H1 (cell line): ENCODE data around the gene HSF2. TPM values are rescaled to one million over a fixed set of nuclear protein-coding genes. Genes with fewer than 3 reads are reported as not detected.

Experiments used
- BACH1 ChIP-seq: IDR thresholded peaks from 2 replicates; pipeline ENCODE4 v1.6.1; 2012; ENCODE audit warnings: low read length, improper control_type of control experiment
- EGR1 ChIP-seq: IDR thresholded peaks from 2 replicates; pipeline ENCODE4 v1.6.1; 2011; ENCODE audit warnings: low read depth, low read length, borderline replicate concordance
- HDAC2 ChIP-seq, 2 experiments: fragments of 300-600 bp in 1 of 2; sonication (generic) in 1 of 2; IDR thresholded peaks; 2 replicates each; pipeline ENCODE4 v1.6.1; 2011 to 2012; ENCODE audit warnings: low read depth in 2 of 2, low read length in 2 of 2, mild to moderate bottlenecking in 2 of 2, moderate library complexity in 2 of 2, borderline replicate concordance in 1 of 2, inconsistent platforms in 1 of 2
- RBBP5 ChIP-seq: IDR thresholded peaks from 2 replicates; pipeline ENCODE4 v1.7.1; 2012; ENCODE audit warnings: low read depth, mild to moderate bottlenecking, inconsistent platforms, low read length, moderate library complexity, borderline replicate concordance
- SAP30 ChIP-seq: fragments of 300-600 bp; sonication (generic); IDR thresholded peaks from 2 replicates; pipeline ENCODE4 v1.7.1; 2012; ENCODE audit warnings: low read length, moderate library complexity, mild to moderate bottlenecking, inconsistent platforms; ENCODE audit not compliant: insufficient read depth, insufficient replicate concordance
- polyA plus RNA-seq, 7 experiments: library from polyadenylated mRNA; depleted of rRNA in 3 of 7; stranded (reverse) in 5 of 7; unstranded in 2 of 7; fragments of >200 nt in 5 of 7; fragments of 200-250 nt in 2 of 7; gene quantifications; 1 replicate in 5 of 7; 2 replicates in 1 of 7; 4 replicates in 1 of 7; pipeline versions ENCODE4 v1.2.1 to v1.2.3, GENCODE V29; 2011 to 2013; ENCODE audit warnings: missing spikeins in 2 of 7, mixed read lengths in 2 of 7
- total RNA-seq: library from RNA; stranded (reverse); fragmentation: NEBNext Ultra II Directional; extraction: Animal tissue kit (Norgen Biotek cat#: 25700); gene quantifications from 2 replicates; pipeline ENCODE4 v1.2.1, GENCODE V29; 2021

HSF2 gene
- total and polyA plus RNA-seq, 2 of the 8 experiments (the other 6 are each of a cell fraction or from before 2014, with no cell fraction given) = 16.3 to 18.3 TPM

DNA sequence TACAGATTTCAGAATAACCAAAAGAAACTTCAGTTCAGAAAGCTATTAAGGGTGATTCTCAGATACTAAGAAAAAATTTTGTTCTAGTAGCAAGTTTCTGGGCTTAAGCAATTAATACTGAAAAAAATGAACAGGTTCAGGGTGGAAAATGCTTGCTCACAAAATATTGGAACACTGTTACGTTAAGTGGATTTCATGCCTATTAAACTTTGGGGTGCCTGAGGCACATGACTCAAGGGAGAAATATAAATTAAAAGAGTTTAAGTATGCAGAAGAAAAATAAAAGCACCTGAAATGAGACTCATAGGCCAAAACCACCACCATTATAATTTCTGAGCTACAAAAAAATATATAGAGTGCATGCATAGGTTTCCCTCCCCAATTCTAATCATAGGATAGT is 32.3 kb upstream of the HSF2 start (continued):
- TF ChIP-seq EGR1 (no peak), HDAC2 (IDR thresholded peaks at IDR 0.05; ENCODE audit: borderline replicate concordance in 1 of 2, low read depth in 2 of 2, low read length in 2 of 2) (no peak), RBBP5 (no peak), SAP30 (no peak), BACH1 (no peak)
